Measurements from ENCODE around the gene NFATC2.

The NFATC2 gene

DNA sequence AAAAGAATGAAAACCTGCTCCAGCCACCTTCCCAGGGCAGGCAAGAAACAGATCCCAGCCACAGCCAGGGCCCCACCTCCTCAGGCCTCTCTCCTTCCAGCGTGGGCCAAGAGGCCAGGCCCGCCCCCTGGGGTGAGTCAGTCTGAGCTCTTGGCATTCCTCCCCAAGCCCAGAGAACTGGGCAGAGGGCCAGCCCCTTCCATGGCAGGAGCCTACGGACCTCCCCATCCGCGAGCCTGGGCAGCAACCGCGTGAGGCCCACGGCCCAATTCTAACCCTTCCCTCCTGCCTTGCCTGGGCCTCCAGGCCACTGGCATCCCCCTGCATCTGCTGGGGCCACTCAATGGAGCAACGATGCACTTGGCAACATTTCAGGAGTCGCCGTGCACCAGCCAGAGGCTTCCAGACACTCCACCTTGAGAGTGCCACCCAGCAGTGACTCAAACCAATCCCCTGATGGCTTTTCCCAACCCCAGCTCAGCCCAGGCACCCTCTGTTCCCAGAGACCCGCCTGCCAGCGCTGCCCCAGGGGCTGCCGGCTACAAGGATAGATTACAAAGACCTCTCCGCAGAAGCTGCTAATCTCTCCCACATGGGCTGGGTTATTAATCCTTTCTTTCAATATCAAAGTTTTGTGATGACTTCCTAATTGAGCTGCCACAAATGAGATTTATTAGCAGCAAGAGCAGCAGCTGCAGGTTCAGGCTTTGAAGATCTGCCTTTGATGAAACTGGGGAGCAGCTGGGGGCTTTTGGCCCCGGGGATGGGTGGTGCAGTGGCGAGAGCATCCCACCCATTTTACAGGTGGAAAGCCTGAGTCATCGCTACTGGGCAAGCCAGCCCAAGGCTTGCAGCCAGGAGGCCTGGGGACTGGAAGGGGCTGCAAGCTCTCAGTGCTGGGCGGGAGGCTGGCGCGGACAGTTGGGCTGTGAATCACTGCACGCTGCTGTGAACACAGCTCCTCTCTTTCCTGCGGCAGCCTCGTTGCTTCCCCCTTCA lies 85.7 kb downstream of the NFATC2 start:
- Histone ChIP-seq H3K4me3 (ENCODE audit: low read length) (no peak overlapping the region), H3K36me3 (ENCODE audit: insufficient read depth, low read length) (peaks cover 2% of the 10 kb centered on the region; the same call in 1 of the 2 replicates), H3K9me3 (ENCODE audit: insufficient read depth, low read depth, low read length) (peaks cover 6% of the 10 kb centered on the region; the same call in 1 of the 2 replicates), H3K27me3 (ENCODE audit: insufficient read depth, low read length) (no peaks in the 10 kb centered on the region), H3K9ac (ENCODE audit: low read depth, low read length) (no peak overlapping the region), H3K27ac (ENCODE audit: low read depth, low read length) (no peak overlapping the region), H3K4me1 (ENCODE audit: insufficient read depth, low read length) (no peaks in the 10 kb centered on the region)
- 84% methylated on average over 24 of the region's 24 CpGs for WGBS

DNA sequence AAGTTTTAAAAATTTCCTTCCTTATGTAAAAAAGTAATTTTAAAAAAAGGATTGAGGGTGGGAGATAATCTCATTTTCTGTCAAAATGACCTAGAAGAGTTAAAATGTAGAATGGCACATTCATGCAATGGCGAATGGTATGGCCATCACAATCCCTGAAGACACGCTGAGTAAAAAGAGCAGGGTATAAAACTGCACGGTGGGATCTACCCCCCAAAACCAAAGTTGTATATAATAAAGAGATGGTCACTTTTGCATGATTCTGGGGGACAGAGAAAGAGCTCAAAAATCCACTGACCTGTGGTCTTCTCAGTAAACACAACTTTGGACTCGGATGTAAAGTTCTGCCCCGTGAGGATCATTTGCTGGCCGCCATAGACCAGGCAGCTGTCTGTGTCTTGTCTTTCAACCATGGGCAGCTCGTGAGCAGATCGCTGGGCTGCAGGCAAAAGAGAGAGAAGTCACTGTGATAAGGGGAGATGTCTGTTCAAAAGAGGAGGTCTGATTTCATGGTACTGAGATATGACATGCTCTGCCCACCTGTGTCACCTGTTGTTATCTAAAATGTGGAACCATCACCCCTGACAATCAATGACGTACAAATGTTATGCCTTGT lies 88.2 kb downstream of the NFATC2 start:
- Histone ChIP-seq H3K4me1 (ENCODE audit: insufficient read depth, low read length) (no peaks in the 10 kb centered on the region), H3K27me3 (ENCODE audit: insufficient read depth, low read length) (no peaks in the 10 kb centered on the region), H3K4me3 (ENCODE audit: low read length) (no peak overlapping the region), H3K9ac (ENCODE audit: low read depth, low read length) (no peak overlapping the region), H3K27ac (ENCODE audit: low read depth, low read length) (no peak overlapping the region), H3K9me3 (ENCODE audit: insufficient read depth, low read depth, low read length) (peaks cover 6% of the 10 kb centered on the region; the same call in 1 of the 2 replicates), H3K36me3 (ENCODE audit: insufficient read depth, low read length) (peaks cover 2% of the 10 kb centered on the region; the same call in 1 of the 2 replicates)
- WGBS: 93% methylated on average over 9 of the region's 9 CpGs

DNA sequence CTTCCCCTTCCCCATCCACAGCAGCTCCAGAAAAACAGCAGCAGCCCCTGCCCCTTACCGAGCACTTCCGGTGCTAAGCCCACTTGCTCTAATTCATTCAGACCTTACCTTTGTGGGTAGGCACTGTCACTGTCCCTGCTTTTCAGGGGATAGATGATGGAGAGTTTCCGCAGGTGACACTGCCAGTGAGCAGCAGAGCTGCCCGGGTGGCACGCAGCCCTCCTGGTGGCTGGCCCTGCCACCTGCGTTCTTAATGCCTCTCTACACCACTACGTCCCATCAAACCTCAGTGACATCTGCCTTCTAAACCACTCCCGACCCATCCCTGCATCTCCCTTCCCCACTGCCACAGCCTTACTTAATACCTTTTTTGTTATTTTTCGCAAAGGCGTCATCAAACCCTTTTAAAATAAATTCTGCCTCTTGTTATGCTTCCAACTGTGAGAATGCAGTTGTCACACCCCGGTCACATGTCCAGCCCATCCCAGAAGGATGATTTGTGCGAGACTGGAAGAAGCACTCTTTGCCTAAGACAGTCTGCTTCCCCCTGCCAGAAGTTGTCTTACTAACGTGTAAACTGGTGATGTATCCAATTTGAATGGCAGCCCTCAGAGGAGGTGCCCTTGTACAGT lies 89.7 kb downstream of the NFATC2 start:
- WGBS: 94% methylated on average over 13 of the region's 13 CpGs
- Histone ChIP-seq H3K27ac (ENCODE audit: low read depth, low read length) (no peak overlapping the region), H3K9me3 (ENCODE audit: insufficient read depth, low read depth, low read length) (peaks cover 6% of the 10 kb centered on the region; the same call in 1 of the 2 replicates), H3K36me3 (ENCODE audit: insufficient read depth, low read length) (peaks cover 2% of the 10 kb centered on the region; the same call in 1 of the 2 replicates), H3K9ac (ENCODE audit: low read depth, low read length) (no peak overlapping the region), H3K4me3 (ENCODE audit: low read length) (no peak overlapping the region), H3K27me3 (ENCODE audit: insufficient read depth, low read length) (no peaks in the 10 kb centered on the region), H3K4me1 (ENCODE audit: insufficient read depth, low read length) (peaks cover 4% of the 10 kb centered on the region; the same call in 1 of the 2 replicates)

DNA sequence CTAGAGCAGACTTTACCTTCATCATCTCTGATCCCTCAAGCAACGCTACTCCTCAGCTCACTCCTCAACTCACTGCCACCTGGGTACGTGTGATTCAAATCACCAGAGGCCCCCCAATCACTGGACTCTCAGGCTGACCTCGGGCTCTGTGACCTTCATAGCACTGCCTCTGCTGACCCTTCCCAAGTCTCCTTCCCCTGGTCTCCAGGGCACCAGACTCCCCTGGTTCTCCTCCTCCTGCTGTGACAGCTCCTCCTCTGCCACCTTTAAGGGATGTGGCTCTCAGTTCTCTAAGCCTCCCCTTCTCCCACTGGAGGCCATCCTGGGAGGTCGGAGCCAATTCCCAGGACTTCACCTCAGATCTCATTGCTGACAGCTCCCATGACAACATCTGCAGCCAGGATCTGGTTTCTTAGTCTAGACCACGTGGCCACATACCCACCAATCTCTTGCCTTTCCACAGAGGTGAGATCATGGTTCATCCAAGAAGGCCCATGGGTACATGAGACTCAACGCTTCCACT lies 90.4 kb downstream of the NFATC2 start:
- Histone ChIP-seq H3K4me3 (ENCODE audit: low read length) (no peak overlapping the region), H3K9ac (ENCODE audit: low read depth, low read length) (no peak overlapping the region), H3K9me3 (ENCODE audit: insufficient read depth, low read depth, low read length) (peaks cover 6% of the 10 kb centered on the region; the same call in 1 of the 2 replicates), H3K27ac (ENCODE audit: low read depth, low read length) (no peak overlapping the region), H3K36me3 (ENCODE audit: insufficient read depth, low read length) (peaks cover 2% of the 10 kb centered on the region; the same call in 1 of the 2 replicates), H3K27me3 (ENCODE audit: insufficient read depth, low read length) (no peaks in the 10 kb centered on the region), H3K4me1 (ENCODE audit: insufficient read depth, low read length) (peaks cover 7% of the 10 kb centered on the region; the same call in 1 of the 2 replicates)
- WGBS: 90% methylated on average over 6 of the region's 6 CpGs

DNA sequence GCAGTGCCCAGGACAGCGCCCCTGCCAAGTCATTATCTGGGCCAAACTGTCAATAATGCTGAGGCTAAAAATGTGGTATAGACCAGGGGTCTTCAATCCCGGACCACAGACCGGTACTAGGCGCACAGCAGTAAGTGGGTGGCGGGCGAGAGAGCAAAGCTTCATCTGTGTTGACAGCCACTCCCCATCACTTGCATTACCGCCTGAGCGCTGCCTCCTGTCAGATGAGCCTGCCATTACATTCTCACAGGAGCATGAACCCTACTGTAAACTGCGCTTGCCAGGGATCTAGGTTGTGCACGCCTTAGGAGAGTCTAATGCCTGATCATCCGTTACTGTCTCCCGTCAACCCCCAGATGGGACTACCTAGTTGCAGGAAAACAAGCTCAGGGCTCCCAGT lies 91.0 kb downstream of the NFATC2 start:
- peaks cover 2% of the 10 kb centered on the region; the same call in 1 of the 2 replicates for H3K36me3 ChIP-seq (ENCODE audit: insufficient read depth, low read length)
- 94% methylated on average over 12 of the region's 12 CpGs for WGBS
- H3K4me1 ChIP-seq (ENCODE audit: insufficient read depth, low read length): peaks cover 9% of the 10 kb centered on the region; the same call in 1 of the 2 replicates
- peaks cover 6% of the 10 kb centered on the region; the same call in 1 of the 2 replicates for H3K9me3 ChIP-seq (ENCODE audit: insufficient read depth, low read depth, low read length)
- H3K9ac ChIP-seq (ENCODE audit: low read depth, low read length): no peak overlapping the region
- no peak overlapping the region for H3K4me3 ChIP-seq (ENCODE audit: low read length)
- H3K27me3 ChIP-seq (ENCODE audit: insufficient read depth, low read length): no peaks in the 10 kb centered on the region
- H3K27ac ChIP-seq (ENCODE audit: low read depth, low read length): no peak overlapping the region

DNA sequence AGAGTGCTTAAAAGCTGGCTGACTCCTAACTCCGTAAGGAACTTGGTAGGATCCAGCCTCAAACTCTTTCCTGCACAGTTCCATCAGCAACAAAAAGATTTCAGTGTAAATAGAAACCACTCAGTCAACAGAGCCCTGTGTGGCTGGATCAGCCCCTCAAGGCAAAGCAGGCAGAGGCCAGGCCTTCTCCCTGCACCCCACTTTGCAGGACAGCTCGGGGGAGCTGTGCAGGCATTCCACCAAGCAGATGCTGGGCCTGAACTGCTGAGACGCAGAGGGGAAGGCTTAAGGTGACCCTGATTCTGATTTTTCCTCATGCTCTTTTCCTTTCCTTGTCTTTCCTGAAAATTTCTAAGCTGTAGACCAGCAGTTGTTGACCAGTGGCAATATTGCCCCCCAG lies 91.5 kb downstream of the NFATC2 start:
- Histone ChIP-seq H3K27ac (ENCODE audit: low read depth, low read length) (no peak overlapping the region), H3K36me3 (ENCODE audit: insufficient read depth, low read length) (peaks cover 2% of the 10 kb centered on the region; the same call in 1 of the 2 replicates), H3K4me3 (ENCODE audit: low read length) (no peak overlapping the region), H3K9me3 (ENCODE audit: insufficient read depth, low read depth, low read length) (peaks cover 6% of the 10 kb centered on the region; the same call in 1 of the 2 replicates), H3K4me1 (ENCODE audit: insufficient read depth, low read length) (peaks cover 9% of the 10 kb centered on the region; the same call in 1 of the 2 replicates), H3K9ac (ENCODE audit: low read depth, low read length) (no peak overlapping the region), H3K27me3 (ENCODE audit: insufficient read depth, low read length) (no peaks in the 10 kb centered on the region)
- 92% methylated on average over 3 of the region's 3 CpGs for WGBS

DNA sequence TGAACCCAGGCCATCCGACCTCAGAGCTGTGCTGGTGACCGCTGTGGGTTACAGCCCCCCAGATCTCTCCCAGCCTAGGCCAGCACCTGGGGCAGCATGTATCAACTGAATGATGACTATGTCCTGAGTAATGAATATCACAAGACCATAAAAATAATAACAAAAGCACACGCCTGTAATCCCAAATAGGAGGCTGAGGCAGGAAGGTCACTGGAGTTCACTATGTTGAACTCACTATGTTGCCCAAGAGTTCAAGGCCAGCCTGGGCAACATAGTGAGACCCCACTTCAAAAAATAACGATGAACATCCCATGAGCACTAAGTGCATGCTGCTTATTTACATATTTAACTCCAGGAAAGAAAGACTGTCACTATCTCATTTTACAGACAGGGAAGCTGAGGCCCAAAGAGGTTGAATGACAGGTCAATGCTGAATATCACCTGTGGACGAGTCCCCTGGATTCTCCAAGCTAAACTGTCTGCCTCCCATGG lies 92.3 kb downstream of the NFATC2 start:
- no peak overlapping the region for H3K27ac ChIP-seq (ENCODE audit: low read depth, low read length)
- 95% methylated on average over 5 of the region's 5 CpGs for WGBS
- peaks cover 2% of the 10 kb centered on the region; the same call in 1 of the 2 replicates for H3K36me3 ChIP-seq (ENCODE audit: insufficient read depth, low read length)
- peaks cover 9% of the 10 kb centered on the region; the same call in 1 of the 2 replicates for H3K4me1 ChIP-seq (ENCODE audit: insufficient read depth, low read length)
- peaks cover 6% of the 10 kb centered on the region; the same call in 1 of the 2 replicates for H3K9me3 ChIP-seq (ENCODE audit: insufficient read depth, low read depth, low read length)
- no peaks in the 10 kb centered on the region for H3K27me3 ChIP-seq (ENCODE audit: insufficient read depth, low read length)
- no peak overlapping the region for H3K4me3 ChIP-seq (ENCODE audit: low read length)
- H3K9ac ChIP-seq (ENCODE audit: low read depth, low read length): no peak overlapping the region

DNA sequence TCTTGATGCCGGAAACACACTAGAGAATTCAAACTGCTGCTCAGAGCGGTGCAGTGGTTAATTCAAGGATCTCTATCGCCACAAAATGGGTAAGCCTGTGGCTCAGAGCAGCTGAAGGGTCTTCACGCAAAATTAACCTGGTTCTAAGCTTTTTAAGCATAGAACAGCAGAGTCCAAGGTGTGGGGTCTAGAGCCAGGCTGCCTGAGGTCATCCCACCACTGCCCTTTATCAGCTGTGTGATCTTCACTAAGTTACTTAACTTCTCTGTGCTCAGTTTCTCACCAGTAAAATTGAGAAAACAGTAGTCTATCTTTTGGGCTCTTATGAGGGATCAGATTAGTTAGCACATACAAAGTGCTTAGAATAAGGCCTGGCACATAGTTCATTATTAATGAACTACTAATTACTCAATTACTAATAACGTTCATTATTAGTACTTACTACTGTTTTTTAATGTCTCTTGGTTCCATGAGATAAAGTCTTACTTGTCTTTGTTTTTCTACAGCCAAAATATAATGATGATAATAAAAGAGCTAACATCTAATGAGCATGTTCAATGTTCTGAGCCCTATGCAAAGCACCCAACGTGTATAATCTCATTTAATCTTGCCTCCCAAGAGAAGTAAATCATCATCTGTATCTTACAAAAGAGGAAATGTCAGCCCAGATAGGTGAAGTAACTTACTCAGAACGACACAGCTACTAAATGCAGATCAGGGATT lies 92.9 kb downstream of the NFATC2 start:
- H3K36me3 ChIP-seq (ENCODE audit: insufficient read depth, low read length): peaks cover 2% of the 10 kb centered on the region; the same call in 1 of the 2 replicates
- no peaks in the 10 kb centered on the region for H3K27me3 ChIP-seq (ENCODE audit: insufficient read depth, low read length)
- WGBS: 82% methylated on average over 6 of the region's 7 CpGs
- peaks cover 9% of the 10 kb centered on the region; the same call in 1 of the 2 replicates for H3K4me1 ChIP-seq (ENCODE audit: insufficient read depth, low read length)
- H3K9me3 ChIP-seq (ENCODE audit: insufficient read depth, low read depth, low read length): peaks cover 6% of the 10 kb centered on the region; the same call in 1 of the 2 replicates
- no peak overlapping the region for H3K9ac ChIP-seq (ENCODE audit: low read depth, low read length)
- H3K4me3 ChIP-seq (ENCODE audit: low read length): no peak overlapping the region
- H3K27ac ChIP-seq (ENCODE audit: low read depth, low read length): no peak overlapping the region

DNA sequence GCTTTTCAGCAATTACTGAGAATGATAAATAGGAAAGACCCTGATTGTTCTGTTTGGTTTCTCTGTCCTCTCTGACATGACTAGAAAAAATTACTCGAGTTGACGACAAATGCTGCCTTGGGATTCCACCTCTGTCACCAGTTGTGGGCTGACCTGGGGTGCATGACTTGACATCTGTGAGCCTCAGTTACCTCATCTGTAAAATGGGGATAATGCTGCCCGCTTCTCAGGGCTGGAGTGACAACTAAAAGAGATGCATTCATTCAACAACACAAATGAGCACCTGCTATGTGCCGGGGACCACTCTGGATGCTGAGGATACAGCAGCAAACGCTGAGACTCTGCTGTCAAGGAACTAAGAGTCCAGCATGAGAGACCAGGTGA lies 94.8 kb downstream of the NFATC2 start:
- Histone ChIP-seq H3K4me1 (ENCODE audit: insufficient read depth, low read length) (peaks cover 9% of the 10 kb centered on the region; the same call in 1 of the 2 replicates), H3K27ac (ENCODE audit: low read depth, low read length) (peak overlapping the region; percentile 5; the same call in 1 of the 2 replicates), H3K9ac (ENCODE audit: low read depth, low read length) (no peak overlapping the region), H3K4me3 (ENCODE audit: low read length) (no peak overlapping the region), H3K9me3 (ENCODE audit: insufficient read depth, low read depth, low read length) (no peaks in the 10 kb centered on the region), H3K27me3 (ENCODE audit: insufficient read depth, low read length) (no peaks in the 10 kb centered on the region), H3K36me3 (ENCODE audit: insufficient read depth, low read length) (no peaks in the 10 kb centered on the region)
- WGBS: 94% methylated on average over 5 of the region's 5 CpGs
